SK-N-SH (cell line): ENCODE results near the gene DLG2. TPM values are rescaled to one million over a fixed set of nuclear protein-coding genes. Genes with fewer than 3 reads are reported as not detected.

Source experiments
- CTCF ChIA-PET: fragments of 300-600, 350-600 bp; formaldehyde crosslinking; extraction: SDS; loops from one replicate; lab custom pipeline; 2021; lab: Yijun Ruan, JAX
- POLR2A ChIA-PET: fragments of 350-600 bp; sonication (Branson Sonifier 250); formaldehyde crosslinking; extraction: SDS; loops from one replicate; lab custom pipeline; 2020; ENCODE audit warnings: antibody characterized with exemption, inconsistent platforms; lab: Yijun Ruan, JAX
- DNase-seq: peaks from one replicate; pipeline ENCODE4 v3.0.0; 2012
- H2AFZ ChIP-seq: fragments of 200-600 bp; sonication (generic); 2 replicates; pipeline ENCODE4 v1.8.1; 2016; ENCODE audit warnings: antibody characterized with exemption, mild to moderate bottlenecking, low read depth
- H3F3A ChIP-seq: fragments of 200-600 bp; sonication (generic); replicated peaks from 2 replicates; pipeline ENCODE3; 2016; ENCODE audit warnings: antibody characterized with exemption, mild to moderate bottlenecking; ENCODE audit not compliant: insufficient read depth
- H3K27ac ChIP-seq, 2 experiments: fragments of 200-500 bp in 1 of 2; fragments of 200-600 bp in 1 of 2; sonication (Bioruptor generic) in 1 of 2; sonication (generic), shearing (Covaris generic) in 1 of 2; 2 replicates each; pipeline versions ENCODE4 v1.5.1 to v1.6.1; 2014 to 2016; ENCODE audit warnings: low read depth in 2 of 2, inconsistent platforms in 1 of 2, low read length in 1 of 2, mild to moderate bottlenecking in 1 of 2, mixed read lengths in 1 of 2
- H3K27me3 ChIP-seq: fragments of 200-600 bp; sonication (generic), shearing (Covaris generic); 2 replicates; pipeline ENCODE4 v1.6.1; 2016; ENCODE audit warnings: mixed run types; ENCODE audit not compliant: insufficient read depth
- H3K36me3 ChIP-seq, 2 experiments: fragments of 200-500 bp in 1 of 2; fragments of 200-600 bp in 1 of 2; sonication (Bioruptor generic) in 1 of 2; sonication (generic) in 1 of 2; replicated peaks in 1 of 2; 2 replicates each; pipeline versions ENCODE3 to v1.5.1; 2014 to 2016; ENCODE audit warnings: low read length in 1 of 2, mild to moderate bottlenecking in 1 of 2; ENCODE audit not compliant: insufficient read depth in 2 of 2, control insufficient read depth in 1 of 2
- H3K4me1 ChIP-seq, 2 experiments: fragments of 200-500 bp in 1 of 2; fragments of 200-600 bp in 1 of 2; sonication (Bioruptor generic) in 1 of 2; sonication (generic), shearing (Covaris generic) in 1 of 2; 2 replicates each; pipeline versions ENCODE4 v1.5.1 to v1.6.1; 2014 to 2016; ENCODE audit warnings: low read depth in 1 of 2, low read length in 1 of 2, mixed run types in 1 of 2; ENCODE audit not compliant: insufficient read depth in 2 of 2, control insufficient read depth in 1 of 2
- H3K4me2 ChIP-seq: fragments of 200-600 bp; sonication (generic), shearing (Covaris generic); 2 replicates; pipeline ENCODE4 v1.6.1; 2017; ENCODE audit warnings: mixed run types
- H3K4me3 ChIP-seq, 2 experiments: fragments of 200-500 bp in 1 of 2; fragments of 200-600 bp in 1 of 2; sonication (Bioruptor generic) in 1 of 2; sonication (generic), shearing (Covaris generic) in 1 of 2; 2 replicates each; pipeline versions ENCODE4 v1.5.1 to v1.8.1; 2014 to 2016; ENCODE audit warnings: low read depth in 2 of 2, inconsistent platforms in 1 of 2, low read length in 1 of 2, mild to moderate bottlenecking in 1 of 2, mixed read lengths in 1 of 2, moderate library complexity in 1 of 2
- H3K79me2 ChIP-seq: fragments of 200-600 bp; sonication (generic); 2 replicates; pipeline ENCODE4 v1.8.1; 2017; ENCODE audit warnings: mild to moderate bottlenecking; ENCODE audit not compliant: insufficient read depth
- H3K9ac ChIP-seq: fragments of 200-600 bp; sonication (generic); 2 replicates; pipeline ENCODE4 v1.6.1; 2017; ENCODE audit warnings: mixed run types
- H3K9me2 ChIP-seq: fragments of 200-600 bp; sonication (generic); 2 replicates; pipeline ENCODE4 v1.6.1; 2017; ENCODE audit warnings: mixed run types
- H3K9me3 ChIP-seq: fragments of 200-600 bp; sonication (generic); 2 replicates; pipeline ENCODE4 v1.6.1; 2017; ENCODE audit warnings: mixed run types, mild to moderate bottlenecking, moderate library complexity
- H4K20me1 ChIP-seq: fragments of 200-600 bp; sonication (generic); 2 replicates; pipeline ENCODE4 v1.6.1; 2017; ENCODE audit warnings: mild to moderate bottlenecking, mixed run types; ENCODE audit not compliant: insufficient read depth
- EP300 ChIP-seq, 2 experiments: IDR thresholded peaks; 2 replicates each; pipeline versions ENCODE4 v1.4.0 to v1.6.1; 2012; ENCODE audit warnings: borderline replicate concordance in 1 of 2, low read depth in 1 of 2, low read length in 1 of 2
- FOXM1 ChIP-seq: IDR thresholded peaks from 2 replicates; pipeline ENCODE4 v1.4.0; 2012; ENCODE audit warnings: low read depth, mild to moderate bottlenecking
- GATA2 ChIP-seq: sonication (generic); formaldehyde crosslinking; IDR thresholded peaks from 2 replicates; pipeline ENCODE4 v1.5.0; 2020; ENCODE audit warnings: mild to moderate bottlenecking, missing genetic modification reagents
- JUND ChIP-seq: IDR thresholded peaks from 2 replicates; pipeline ENCODE4 v1.4.0; 2012
- MEF2A ChIP-seq: IDR thresholded peaks from 2 replicates; pipeline ENCODE4 v1.4.0; 2012; ENCODE audit warnings: low read depth, borderline replicate concordance
- MXI1 ChIP-seq: IDR thresholded peaks from 2 replicates; pipeline ENCODE4 v1.6.1; 2012; ENCODE audit warnings: mild to moderate bottlenecking, low read depth, low read length, improper control_type of control experiment
- NFIC ChIP-seq: IDR thresholded peaks from 2 replicates; pipeline ENCODE4 v1.4.0; 2012; ENCODE audit warnings: borderline replicate concordance
- NRF1 ChIP-seq: IDR thresholded peaks from 2 replicates; pipeline ENCODE4 v1.6.1; 2012; ENCODE audit warnings: low read depth, mild to moderate bottlenecking, low read length
- RAD21 ChIP-seq: IDR thresholded peaks from 2 replicates; pipeline ENCODE4 v1.6.1; 2012; ENCODE audit warnings: mild to moderate bottlenecking, low read length
- RFX5 ChIP-seq: IDR thresholded peaks from 2 replicates; pipeline ENCODE4 v1.6.1; 2012; ENCODE audit warnings: mild to moderate bottlenecking, improper control_type of control experiment, low read length
- SMC3 ChIP-seq: IDR thresholded peaks from 2 replicates; pipeline ENCODE4 v1.6.1; 2012; ENCODE audit warnings: low read depth, low read length, improper control_type of control experiment
- TAF1 ChIP-seq: IDR thresholded peaks from 2 replicates; pipeline ENCODE4 v1.6.1; 2012; ENCODE audit warnings: low read depth, mild to moderate bottlenecking, low read length, moderate library complexity, borderline replicate concordance
- WGBS: methylation state at CpG from one replicate; pipeline ENCODE4 v1.1.6; 2017; ENCODE audit warnings: low lambda C conversion rate; 5-methylcytosine and 5-hydroxymethylcytosine counted together
- polyA plus RNA-seq, 3 experiments: library from polyadenylated mRNA; depleted of rRNA; stranded (reverse); fragments of >200 nt; gene quantifications; 2 replicates each; pipeline ENCODE4 v1.2.3, GENCODE V29; 2012
- TF ChIP-seq, protein P1 (sequence below): IDR thresholded peaks from 2 replicates; pipeline ENCODE4 v1.4.0; 2012; ENCODE audit warnings: low read depth, borderline replicate concordance
- TF ChIP-seq, protein P2 (sequence below): IDR thresholded peaks from 2 replicates; pipeline ENCODE4 v1.4.0; 2012; ENCODE audit warnings: low read depth

Gene DLG2
- polyA plus RNA-seq, 1 of the 3 experiments (the other 2 are of a cell fraction): 0.21 TPM

DNA sequence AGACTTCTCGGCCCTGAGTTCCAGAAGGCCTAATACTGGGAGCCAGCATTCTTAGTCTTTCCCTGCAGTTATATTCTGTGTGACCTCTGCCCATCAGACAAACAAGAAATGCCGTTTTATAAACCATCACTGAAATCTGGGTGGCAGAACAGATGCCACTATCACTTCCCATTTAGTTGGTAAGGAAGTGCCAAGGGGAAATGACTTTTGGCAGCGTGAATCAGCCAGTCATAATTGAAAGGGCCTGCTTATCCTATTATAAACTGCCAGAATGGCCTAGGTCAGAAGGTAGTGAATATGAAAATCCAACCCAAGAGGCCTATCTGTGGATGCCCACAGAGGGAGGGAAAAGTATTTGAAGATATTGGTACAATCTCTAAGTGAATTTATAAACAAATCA lies 1694.1 kb downstream of the DLG2 start (continued):
- TF ChIP-seq MXI1 (no peak), FOXM1 (no peak), MEF2A (no peak), TAF1 (no peak), SMC3 (no peak)
- TF ChIP-seq, protein P1, sequence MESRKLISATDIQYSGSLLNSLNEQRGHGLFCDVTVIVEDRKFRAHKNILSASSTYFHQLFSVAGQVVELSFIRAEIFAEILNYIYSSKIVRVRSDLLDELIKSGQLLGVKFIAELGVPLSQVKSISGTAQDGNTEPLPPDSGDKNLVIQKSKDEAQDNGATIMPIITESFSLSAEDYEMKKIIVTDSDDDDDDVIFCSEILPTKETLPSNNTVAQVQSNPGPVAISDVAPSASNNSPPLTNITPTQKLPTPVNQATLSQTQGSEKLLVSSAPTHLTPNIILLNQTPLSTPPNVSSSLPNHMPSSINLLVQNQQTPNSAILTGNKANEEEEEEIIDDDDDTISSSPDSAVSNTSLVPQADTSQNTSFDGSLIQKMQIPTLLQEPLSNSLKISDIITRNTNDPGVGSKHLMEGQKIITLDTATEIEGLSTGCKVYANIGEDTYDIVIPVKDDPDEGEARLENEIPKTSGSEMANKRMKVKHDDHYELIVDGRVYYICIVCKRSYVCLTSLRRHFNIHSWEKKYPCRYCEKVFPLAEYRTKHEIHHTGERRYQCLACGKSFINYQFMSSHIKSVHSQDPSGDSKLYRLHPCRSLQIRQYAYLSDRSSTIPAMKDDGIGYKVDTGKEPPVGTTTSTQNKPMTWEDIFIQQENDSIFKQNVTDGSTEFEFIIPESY: no peak
- TF ChIP-seq, protein P2, sequence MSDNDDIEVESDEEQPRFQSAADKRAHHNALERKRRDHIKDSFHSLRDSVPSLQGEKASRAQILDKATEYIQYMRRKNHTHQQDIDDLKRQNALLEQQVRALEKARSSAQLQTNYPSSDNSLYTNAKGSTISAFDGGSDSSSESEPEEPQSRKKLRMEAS: no peak

DNA sequence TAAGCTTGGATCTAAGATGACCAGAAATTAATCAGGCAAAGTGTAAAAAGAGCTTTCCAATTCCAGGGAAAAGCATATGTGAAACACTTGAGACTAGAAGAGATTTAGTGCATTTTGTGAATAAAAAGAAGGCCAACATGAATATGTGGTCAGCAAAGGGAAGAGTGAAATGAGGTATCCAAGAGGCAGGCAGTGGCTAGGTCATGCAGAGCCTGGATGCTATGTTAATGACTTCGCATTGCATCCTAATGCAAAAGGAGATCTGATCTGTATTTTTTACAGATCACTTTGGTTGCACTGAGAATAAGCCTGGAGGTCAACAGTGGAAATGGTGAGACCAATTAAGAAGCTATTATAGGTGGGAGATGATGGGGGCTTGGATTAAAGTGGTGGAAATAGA lies 1699.7 kb downstream of the DLG2 start:
- Histone ChIP-seq H3K9me3 (no peaks in the 10 kb centered on the region), H2AFZ (no peak overlapping the region), H3K27me3 (no peaks in the 10 kb centered on the region), H3K4me1 (peaks cover 0 to 8% of the 10 kb centered on the region in 2 experiments; a peak in 2 of 4 replicates), H3K9ac (no peak overlapping the region), H3K4me2 (no peak overlapping the region), H4K20me1 (no peaks in the 10 kb centered on the region), H3K36me3 (no peaks in the 10 kb centered on the region), H3K27ac (no peak overlapping the region), H3K9me2 (no peaks in the 10 kb centered on the region), H3F3A (no peaks in the 10 kb centered on the region), H3K4me3 (no peak overlapping the region), H3K79me2 (no peaks in the 10 kb centered on the region)
- CTCF ChIA-PET: no interaction called here
- TF ChIP-seq RAD21 (no peak), RFX5 (no peak), NRF1 (no peak), NFIC (no peak), EP300 (IDR thresholded peaks at IDR 0.05; ENCODE audit: borderline replicate concordance in 1 of 2, low read depth in 1 of 2, low read length in 1 of 2) (no peak), FOXM1 (no peak)
- DNase-seq: no peak
- POLR2A ChIA-PET: no interaction called here
- WGBS: 81% methylated on average over 1 of the region's 1 CpG

DNA sequence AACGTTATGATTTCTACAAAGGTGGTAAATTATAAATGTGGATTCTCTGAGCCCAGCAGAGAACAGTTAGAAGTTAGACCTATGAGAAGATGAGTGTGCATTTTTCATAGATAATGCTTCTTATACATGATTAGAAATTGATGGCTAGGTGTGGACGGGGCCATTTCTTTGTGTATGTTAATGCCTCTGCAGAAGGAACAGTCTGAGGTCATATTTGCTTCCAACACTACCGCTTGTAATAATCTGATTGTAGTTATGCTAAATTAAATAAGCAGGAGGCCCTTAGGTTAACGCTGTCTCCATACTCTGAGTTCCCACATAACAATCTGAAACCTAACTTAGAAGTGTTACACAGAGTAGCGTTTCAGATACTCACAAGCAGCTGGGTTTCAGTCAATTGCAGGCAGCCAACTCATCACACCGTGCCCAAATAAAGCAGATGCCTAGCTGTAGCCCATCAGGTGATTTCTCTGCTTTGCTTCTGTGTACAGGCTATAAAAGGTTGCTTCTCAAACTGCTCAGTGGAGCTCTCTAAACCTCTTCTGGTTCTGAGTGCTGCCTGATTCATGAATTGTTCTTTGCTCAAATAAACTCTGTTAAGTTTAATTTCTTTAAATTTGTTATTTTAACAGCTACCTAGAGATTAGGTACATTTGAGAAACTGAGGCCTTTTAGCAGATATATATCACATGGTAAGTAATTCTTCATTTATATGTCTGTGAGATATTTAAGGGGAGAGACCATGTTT lies 1702.2 kb downstream of the DLG2 start:
- TF ChIP-seq RFX5 (no peak), SMC3 (no peak), FOXM1 (no peak), JUND (no peak), GATA2 (CRISPR knock-in tag) (no peak)
- Histone ChIP-seq H3K4me3 (no peak overlapping the region), H3K36me3 (no peaks in the 10 kb centered on the region), H3K9me2 (no peaks in the 10 kb centered on the region), H3F3A (no peaks in the 10 kb centered on the region), H3K9me3 (no peaks in the 10 kb centered on the region), H3K27ac (no peak overlapping the region), H3K9ac (no peak overlapping the region), H3K27me3 (no peaks in the 10 kb centered on the region), H3K4me2 (no peak overlapping the region), H2AFZ (no peak overlapping the region), H4K20me1 (no peaks in the 10 kb centered on the region), H3K79me2 (no peaks in the 10 kb centered on the region), H3K4me1 (peaks cover 4 to 8% of the 10 kb centered on the region in 2 experiments; a peak in 2 of 4 replicates)
- WGBS: 77% methylated on average over 6 of the region's 6 CpGs
- no peak for DNase-seq
- ChIA-PET CTCF (no interaction called here), POLR2A (no interaction called here)
